Body of pancreas (tissue), 4 donors: Measurements from ENCODE around the gene RARS2.

Source experiments
- POLR2A ChIP-seq, 3 donors: fragments of 450-650 bp; IDR thresholded peaks; one replicate each; pipeline ENCODE4 v1.6.1; 2016; ENCODE audit warnings: antibody characterized with exemption in 3 of 3, mild to moderate bottlenecking in 2 of 3
- TF ChIP-seq, protein P1 (sequence below), 7 experiments: fragments of 450-650 bp in 4 of 7; fragments of 200-600 bp in 3 of 7; sonication (generic) in 3 of 7; IDR thresholded peaks; one replicate each; pipeline ENCODE4 v1.5.1; 2016 to 2019; ENCODE audit warnings: antibody characterized with exemption in 7 of 7

DNA sequence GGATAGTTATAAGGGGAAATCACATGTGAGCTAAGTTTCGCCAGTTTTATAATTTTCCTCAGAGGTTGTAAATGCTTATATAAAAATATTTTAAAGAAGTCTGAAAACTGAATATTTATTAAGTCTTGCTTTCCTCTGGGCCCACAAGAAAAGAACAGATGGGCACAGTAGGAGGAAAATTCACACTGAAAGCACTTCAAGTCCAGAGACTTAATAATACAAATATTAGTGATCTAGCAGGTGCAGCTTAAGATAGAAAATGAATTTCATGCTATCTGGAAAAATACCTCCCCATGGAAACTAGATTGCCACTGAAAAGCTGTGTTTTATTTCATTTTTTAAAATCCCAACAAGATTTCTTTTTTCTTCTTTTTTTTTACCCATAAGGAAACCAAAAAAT lies 47.3 kb upstream of the RARS2 start:
- TF ChIP-seq, protein P1, sequence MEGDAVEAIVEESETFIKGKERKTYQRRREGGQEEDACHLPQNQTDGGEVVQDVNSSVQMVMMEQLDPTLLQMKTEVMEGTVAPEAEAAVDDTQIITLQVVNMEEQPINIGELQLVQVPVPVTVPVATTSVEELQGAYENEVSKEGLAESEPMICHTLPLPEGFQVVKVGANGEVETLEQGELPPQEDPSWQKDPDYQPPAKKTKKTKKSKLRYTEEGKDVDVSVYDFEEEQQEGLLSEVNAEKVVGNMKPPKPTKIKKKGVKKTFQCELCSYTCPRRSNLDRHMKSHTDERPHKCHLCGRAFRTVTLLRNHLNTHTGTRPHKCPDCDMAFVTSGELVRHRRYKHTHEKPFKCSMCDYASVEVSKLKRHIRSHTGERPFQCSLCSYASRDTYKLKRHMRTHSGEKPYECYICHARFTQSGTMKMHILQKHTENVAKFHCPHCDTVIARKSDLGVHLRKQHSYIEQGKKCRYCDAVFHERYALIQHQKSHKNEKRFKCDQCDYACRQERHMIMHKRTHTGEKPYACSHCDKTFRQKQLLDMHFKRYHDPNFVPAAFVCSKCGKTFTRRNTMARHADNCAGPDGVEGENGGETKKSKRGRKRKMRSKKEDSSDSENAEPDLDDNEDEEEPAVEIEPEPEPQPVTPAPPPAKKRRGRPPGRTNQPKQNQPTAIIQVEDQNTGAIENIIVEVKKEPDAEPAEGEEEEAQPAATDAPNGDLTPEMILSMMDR (IDR thresholded peaks at IDR 0.05) = no peak
- TF ChIP-seq POLR2A (IDR thresholded peaks at IDR 0.05) = no peak
